ENCODE results near the gene TNP2. TPM values are rescaled to one million over a fixed set of nuclear protein-coding genes. Genes with fewer than 3 reads are reported as not detected.

Gene TNP2
- total RNA-seq, 1 donor from 2014 or later, result not detected

DNA sequence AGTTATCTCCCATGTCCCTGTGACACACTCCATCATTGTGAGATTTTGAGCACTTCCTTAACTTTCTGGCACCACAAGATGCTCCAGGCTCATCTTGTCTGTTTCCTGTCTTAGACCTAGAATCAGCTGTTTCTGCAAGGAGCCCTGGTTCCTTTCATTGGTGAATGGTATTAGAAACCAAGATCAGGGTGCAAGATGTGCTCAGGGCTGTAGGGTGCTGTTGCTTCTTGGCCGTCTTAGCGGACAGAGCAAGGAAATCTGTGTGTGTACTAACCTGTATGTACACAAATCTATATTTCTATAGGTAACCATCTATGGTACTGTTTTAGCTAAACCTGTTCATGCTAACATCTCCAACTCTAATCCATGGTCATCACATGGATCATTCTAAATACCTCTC, 20.1 kb upstream of the TNP2 start:
- TF ChIP-seq, protein P1, sequence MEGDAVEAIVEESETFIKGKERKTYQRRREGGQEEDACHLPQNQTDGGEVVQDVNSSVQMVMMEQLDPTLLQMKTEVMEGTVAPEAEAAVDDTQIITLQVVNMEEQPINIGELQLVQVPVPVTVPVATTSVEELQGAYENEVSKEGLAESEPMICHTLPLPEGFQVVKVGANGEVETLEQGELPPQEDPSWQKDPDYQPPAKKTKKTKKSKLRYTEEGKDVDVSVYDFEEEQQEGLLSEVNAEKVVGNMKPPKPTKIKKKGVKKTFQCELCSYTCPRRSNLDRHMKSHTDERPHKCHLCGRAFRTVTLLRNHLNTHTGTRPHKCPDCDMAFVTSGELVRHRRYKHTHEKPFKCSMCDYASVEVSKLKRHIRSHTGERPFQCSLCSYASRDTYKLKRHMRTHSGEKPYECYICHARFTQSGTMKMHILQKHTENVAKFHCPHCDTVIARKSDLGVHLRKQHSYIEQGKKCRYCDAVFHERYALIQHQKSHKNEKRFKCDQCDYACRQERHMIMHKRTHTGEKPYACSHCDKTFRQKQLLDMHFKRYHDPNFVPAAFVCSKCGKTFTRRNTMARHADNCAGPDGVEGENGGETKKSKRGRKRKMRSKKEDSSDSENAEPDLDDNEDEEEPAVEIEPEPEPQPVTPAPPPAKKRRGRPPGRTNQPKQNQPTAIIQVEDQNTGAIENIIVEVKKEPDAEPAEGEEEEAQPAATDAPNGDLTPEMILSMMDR (IDR thresholded peaks at IDR 0.05), result no peak
- H3K4me1 Mint-ChIP-seq (ENCODE audit: unreplicated experiment), result peaks cover 5% of the 10 kb centered on the region
- peaks cover 43% of the 10 kb centered on the region for H3K27me3 Mint-ChIP-seq (ENCODE audit: unreplicated experiment)
- no peak overlapping the region for H3K4me3 Mint-ChIP-seq (ENCODE audit: unreplicated experiment)
- H3K27ac Mint-ChIP-seq (ENCODE audit: unreplicated experiment), result no peak overlapping the region
- no peaks in the 10 kb centered on the region for H3K9me3 Mint-ChIP-seq (ENCODE audit: unreplicated experiment)
- H3K36me3 Mint-ChIP-seq (ENCODE audit: unreplicated experiment), result no peaks in the 10 kb centered on the region
- DNase-seq (ENCODE audit: extremely low spot score, unreplicated experiment), result no peak

DNA sequence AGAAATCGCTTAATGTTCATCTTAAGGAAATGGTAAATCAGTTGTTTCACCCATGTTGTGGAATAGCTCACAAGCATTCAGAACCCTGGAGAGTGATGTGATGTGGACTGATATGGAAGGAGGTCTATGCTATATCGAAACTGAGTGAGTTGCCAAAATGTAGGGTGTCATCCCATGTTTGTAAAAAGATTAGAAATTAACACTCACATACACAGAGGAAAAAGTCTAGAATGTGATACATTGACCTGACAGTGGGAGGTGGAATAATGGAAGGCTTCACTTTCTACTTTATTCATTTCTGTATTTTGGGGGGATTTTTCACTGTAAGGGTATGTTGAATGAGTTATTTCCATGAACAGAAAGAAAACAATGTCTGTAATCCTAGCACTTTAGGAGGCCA, 16.7 kb upstream of the TNP2 start:
- Mint-ChIP-seq H3K4me3 (ENCODE audit: unreplicated experiment) (no peak overlapping the region), H3K27me3 (ENCODE audit: unreplicated experiment) (peaks cover 49% of the 10 kb centered on the region), H3K4me1 (ENCODE audit: unreplicated experiment) (no peaks in the 10 kb centered on the region), H3K27ac (ENCODE audit: unreplicated experiment) (no peak overlapping the region), H3K36me3 (ENCODE audit: unreplicated experiment) (no peaks in the 10 kb centered on the region), H3K9me3 (ENCODE audit: unreplicated experiment) (no peaks in the 10 kb centered on the region)
- DNase-seq (ENCODE audit: extremely low spot score, unreplicated experiment), result no peak
- TF ChIP-seq, protein P1 (IDR thresholded peaks at IDR 0.05), result no peak

DNA sequence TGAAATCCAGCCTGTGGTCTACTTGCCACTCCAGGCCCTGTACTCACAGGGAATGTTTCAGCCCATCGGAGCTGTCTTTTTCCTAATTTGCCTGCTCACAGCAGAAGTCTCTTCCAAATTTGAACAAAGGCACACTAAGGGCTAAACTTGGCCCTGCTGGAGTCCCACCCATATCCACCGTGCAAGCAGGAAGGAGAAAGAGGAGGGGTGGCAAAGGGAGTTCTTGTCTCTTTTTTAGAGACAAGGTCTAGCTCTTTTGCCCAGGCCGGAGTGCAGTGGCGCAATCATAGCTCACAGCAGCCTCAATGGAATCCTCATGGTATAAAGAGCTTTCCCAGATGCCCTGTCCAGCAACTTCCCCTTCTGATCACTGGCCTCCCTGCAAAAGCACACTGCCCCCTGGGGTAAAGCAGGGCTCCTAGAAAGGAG, 14.7 kb upstream of the TNP2 start:
- H3K27me3 Mint-ChIP-seq (ENCODE audit: unreplicated experiment), result peaks cover 48% of the 10 kb centered on the region
- no peak for DNase-seq (ENCODE audit: extremely low spot score, unreplicated experiment)
- TF ChIP-seq, protein P1 (IDR thresholded peaks at IDR 0.05), result no peak
- H3K4me1 Mint-ChIP-seq (ENCODE audit: unreplicated experiment), result no peaks in the 10 kb centered on the region
- H3K9me3 Mint-ChIP-seq (ENCODE audit: unreplicated experiment), result no peaks in the 10 kb centered on the region
- H3K4me3 Mint-ChIP-seq (ENCODE audit: unreplicated experiment), result no peak overlapping the region
- no peak overlapping the region for H3K27ac Mint-ChIP-seq (ENCODE audit: unreplicated experiment)
- no peaks in the 10 kb centered on the region for H3K36me3 Mint-ChIP-seq (ENCODE audit: unreplicated experiment)

DNA sequence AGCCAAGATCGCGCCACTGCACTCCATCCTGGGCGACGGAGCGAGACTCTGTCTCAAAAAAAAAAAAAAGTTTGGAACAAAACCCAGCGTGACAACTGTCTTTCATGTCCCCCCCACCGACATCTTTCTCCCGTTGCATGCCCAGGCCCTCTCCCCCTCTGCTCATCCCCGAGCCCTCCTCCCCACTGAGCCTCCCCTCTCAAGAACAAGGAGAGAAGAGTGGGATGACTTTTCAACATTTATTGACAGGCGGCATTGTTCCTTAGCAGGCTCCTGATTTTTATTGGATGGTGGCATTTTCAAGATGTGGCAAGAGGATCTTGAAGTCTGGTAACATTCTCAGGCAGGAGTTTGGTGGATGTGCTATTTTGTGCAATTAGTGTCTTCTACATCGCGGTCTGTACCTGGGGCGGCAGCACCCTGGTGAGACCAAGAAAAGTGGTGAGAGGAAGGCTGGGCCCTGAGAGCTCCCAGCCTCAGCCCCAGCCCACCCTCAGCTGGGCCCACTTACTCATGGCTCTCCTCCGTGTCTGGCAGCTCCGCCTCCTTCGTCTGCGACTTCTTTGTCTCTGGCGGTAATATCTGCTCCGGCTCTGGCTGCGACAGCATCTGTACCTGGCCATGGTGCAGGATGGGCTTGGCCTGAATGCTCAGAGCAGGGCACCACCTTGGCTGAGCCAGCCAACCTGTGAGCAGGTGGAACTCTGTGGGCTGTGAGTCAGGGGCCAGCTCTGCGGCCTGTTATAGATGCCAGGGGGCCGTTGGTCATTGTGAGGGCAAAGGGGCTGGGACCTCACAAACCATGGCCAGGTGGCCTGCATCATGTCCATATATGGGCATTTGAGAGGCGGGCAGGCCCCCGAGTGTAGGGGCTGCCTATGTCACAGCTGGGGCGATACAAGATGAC, 11.7 kb upstream of the TNP2 start, which contains the start of gene PRM1:
TSS of gene PRM1 (minus strand) at position 715 of the 907 bp plus-strand sequence. CDS start at position 623, 92 bp downstream.
- no peak within 1 kb of the TSS for H3K27ac Mint-ChIP-seq (ENCODE audit: unreplicated experiment)
- H3K4me1 Mint-ChIP-seq (ENCODE audit: unreplicated experiment), result no peaks in the 10 kb centered on the region
- TF ChIP-seq, protein P1 (IDR thresholded peaks at IDR 0.05), result no peak
- H3K4me3 Mint-ChIP-seq (ENCODE audit: unreplicated experiment), result no peak within 1 kb of the TSS
- no peaks in the 10 kb centered on the region for H3K9me3 Mint-ChIP-seq (ENCODE audit: unreplicated experiment)
- DNase-seq (ENCODE audit: extremely low spot score, unreplicated experiment), result no peak
- H3K36me3 Mint-ChIP-seq (ENCODE audit: unreplicated experiment), result no peaks in the 10 kb centered on the region
- H3K27me3 Mint-ChIP-seq (ENCODE audit: unreplicated experiment), result peaks cover 33% of the 10 kb centered on the region
